Stimulated activated CD4-positive, alpha-beta T cell treated with anti-CD3 and anti-CD28 coated beads, Interleukin-4, amount 100 ng/mL, for 4 hours (primary cell): ENCODE results near the gene FGB.
A peak's percentile ranks its signal among the peaks of the same experiment; 100 is the strongest.

Experiments
- DNase-seq, 2 experiments: peaks; one replicate each; pipeline ENCODE4 v3.0.0-alpha.2; 2020

Gene FGB

GRCh38 chr4:154562697-154563254 lies at the start of gene FGB:
TSS of gene FGB (plus strand) at chr4:154563011. CDS start at chr4:154563019, 8 bp downstream.
- DNase-seq: no peak

DNA sequence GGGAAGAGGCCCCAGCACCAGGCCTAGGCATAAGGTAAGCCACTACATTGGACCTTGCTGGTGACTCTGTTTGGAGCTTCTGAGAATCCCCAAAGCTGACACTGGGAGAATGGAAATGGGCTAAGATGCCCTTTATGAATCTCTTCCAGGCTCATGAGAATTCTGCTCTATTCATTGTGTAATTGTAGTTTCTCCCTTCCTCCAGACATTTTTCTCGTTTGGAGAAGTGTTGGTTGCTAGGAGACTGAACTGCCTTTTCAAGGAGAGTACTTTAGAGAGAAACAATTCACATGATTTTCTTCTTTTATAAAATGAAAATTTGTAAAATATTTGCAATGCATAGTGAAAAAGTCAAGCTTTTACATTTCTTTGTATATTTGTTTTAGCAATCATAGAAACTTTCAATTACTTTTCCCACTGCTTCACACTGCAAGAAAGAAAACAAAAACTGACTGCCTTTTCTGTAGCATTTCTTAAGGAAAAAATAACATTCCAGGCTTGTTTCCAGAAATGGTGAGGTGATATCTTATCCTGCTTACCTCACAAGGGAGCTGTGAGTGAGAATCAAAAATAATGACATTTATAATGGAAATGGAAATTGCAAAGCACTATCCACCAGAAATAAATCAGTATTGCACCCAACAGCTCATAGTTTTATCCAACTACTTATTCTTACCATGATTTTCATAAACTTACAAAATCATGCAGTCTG lies 46.3 kb upstream of the FGB start:
- DNase-seq: no peak

- no peak for DNase-seq
Observed at GRCh38 chr4:154517591-154517990, 45.2 kb upstream of the FGB start.

- no peak for DNase-seq
Observed at GRCh38 chr4:154519214-154519613, 43.6 kb upstream of the FGB start.

- DNase-seq: no peak
Observed at GRCh38 chr4:154521607-154522006, 41.2 kb upstream of the FGB start.

- DNase-seq: no peak
Observed at GRCh38 chr4:154526151-154526550, 36.7 kb upstream of the FGB start.

DNA sequence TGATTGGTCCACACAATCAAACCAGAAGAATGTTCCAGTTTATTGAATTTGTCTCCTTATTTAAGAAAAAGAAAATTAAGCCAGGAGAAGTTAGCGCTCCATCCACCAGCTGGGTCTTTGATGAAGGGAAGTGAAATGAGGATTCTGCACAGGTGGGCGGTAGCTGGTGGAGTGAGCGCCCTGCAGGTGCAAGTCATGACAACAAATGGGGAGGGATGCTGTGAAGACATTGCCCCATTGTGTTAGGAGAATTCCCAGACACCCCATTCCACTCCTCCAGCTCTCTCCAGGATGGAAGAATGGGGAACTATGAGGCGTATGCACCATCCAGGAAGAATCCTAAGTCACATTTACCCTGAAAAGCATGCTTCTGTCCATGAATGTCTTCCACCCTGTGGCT lies 35.5 kb upstream of the FGB start:
- no peak for DNase-seq

DNA sequence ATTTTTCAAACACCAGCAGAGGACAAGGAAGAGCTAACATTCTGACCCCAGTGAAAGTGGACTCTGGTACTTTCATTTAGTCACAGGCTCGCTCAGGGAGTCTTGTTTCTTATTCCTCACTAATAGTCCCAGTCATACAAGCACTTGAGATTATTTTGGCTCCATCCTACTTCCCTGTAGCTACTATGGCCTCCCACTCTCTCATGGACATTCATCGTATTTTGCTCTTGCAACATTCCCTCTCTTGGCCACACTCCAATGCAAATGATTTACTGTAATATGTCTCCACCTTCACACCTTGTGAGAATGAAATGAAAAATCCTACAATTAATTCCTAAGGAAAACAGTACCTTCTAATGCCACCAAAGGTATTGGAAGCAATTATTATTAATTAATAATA lies 33.9 kb upstream of the FGB start:
- DNase-seq: no peak

- DNase-seq: no peak
Observed at GRCh38 chr4:154529728-154530519, 32.9 kb upstream of the FGB start.

DNA sequence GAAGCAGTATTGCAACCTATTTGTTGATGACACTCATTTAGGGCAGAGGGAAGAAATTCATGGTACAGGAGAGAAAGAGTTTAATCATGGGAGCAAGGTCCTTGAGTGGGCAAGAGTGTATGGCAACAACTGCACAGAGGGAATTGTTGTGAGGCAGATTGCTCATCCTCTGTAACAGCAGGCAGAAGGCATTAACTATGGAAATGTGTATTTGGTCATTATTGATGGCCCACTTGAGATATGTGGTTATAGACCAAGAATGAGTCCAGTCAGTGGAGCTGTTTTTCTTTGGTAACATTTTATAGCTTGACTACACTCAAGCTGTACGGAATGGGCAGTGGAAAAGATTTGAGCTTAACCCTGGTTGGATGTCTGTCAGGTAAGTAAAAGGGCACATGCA lies 28.5 kb upstream of the FGB start:
- DNase-seq: no peak

DNA sequence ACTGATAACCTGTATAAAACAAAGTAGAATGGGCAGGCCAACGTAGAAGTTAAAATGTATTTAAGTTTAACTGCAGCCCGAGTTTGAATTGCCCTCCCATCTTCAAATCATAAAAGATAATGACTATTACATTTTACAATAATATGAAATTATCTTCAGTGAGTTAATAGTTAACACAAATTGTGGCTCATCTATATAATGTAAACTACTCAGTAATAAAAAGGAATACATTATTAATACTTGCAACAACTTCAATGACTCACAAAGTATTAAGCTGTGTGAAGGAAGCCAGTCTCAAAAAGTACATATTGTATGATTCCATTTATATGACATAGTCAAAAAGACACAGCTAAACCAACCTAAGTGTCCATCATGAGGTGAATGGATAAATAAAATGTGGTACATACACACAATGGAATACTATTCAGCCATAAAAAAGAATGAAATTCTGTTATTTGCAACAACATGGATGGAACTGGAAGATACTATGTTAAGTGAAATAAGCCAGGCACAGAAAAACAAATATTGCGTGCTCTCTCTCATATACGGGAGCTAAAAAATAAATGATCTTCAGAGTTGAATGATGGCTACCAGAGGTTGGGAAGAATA lies 20.4 kb upstream of the FGB start:
- DNase-seq: no peak

DNA sequence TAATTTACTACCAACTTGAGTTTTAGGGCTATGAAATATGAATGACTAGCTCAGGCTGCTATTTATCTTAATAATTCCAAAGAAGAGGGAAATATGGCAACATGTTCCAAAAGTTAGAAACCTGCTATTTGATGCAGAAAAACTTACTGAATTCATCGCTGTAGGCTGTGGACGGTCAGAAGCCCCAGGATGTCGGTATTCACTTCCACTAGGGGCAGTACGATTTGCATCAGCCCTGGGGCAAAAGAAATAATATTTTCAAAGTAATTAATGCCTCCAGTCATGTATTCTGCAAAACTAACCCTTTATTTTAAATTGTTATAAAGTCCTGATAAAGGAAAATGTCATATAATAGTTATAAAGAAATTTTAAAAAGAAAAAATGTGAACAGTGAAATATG lies 17.1 kb upstream of the FGB start:
- DNase-seq: no peak

DNA sequence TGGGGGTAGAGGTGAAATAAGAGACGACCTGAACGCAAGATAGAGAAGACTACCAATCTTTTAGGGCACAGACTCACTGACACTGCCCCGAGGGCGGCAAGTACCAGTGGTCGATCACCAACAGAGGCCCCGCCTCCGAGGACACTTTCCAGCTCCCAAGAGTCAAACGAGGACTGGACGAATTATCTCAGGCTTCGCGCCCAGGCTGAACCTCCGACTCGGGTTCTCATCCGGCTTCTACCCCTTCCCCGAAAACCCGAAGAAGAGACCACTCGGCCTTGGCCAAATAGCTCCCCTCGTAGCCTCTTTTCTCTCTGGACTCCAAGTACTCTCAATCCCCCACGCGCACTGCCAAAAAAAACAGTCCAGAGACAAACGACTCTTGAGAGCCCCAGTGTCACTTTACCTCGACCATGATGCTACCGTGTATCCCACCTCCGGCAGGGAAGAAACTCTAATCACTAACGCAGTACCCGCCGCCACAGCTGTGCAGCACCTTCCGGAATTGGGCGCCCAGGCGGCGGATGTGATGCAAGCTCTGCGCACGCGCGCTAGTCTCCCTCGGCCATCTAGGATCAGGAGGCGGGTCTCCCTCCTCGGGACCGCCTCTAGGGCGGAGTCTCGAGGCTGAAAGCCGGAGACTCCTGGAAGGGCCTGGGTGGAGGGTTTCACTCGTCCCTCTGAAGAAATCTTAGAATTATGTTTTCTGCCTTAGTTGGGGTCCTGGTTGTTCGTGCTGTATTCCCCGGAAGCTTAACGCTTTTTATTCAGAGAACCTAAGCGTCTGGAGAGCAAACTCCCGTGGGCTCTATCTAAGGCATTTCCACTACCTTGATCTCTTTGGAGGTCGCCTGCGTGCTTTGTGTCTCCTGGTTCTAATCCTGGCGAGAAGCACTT lies 12.7 kb upstream of the FGB start, which contains the start of gene PLRG1:
Gene PLRG1 (minus strand): TSS at position 507 of the 897 bp plus-strand sequence. CDS start 92 bp downstream, at position 415.
- peak; percentile 94 to 96 for DNase-seq

GRCh38 chr4:154551872-154552686 lies 10.7 kb upstream of the FGB start:
- DNase-seq: peak; percentile 59 to 65

GRCh38 chr4:154559141-154559493 lies 3.7 kb upstream of the FGB start:
- no peak for DNase-seq

GRCh38 chr4:154559494-154560418 lies 3.1 kb upstream of the FGB start:
- DNase-seq: no peak

DNA sequence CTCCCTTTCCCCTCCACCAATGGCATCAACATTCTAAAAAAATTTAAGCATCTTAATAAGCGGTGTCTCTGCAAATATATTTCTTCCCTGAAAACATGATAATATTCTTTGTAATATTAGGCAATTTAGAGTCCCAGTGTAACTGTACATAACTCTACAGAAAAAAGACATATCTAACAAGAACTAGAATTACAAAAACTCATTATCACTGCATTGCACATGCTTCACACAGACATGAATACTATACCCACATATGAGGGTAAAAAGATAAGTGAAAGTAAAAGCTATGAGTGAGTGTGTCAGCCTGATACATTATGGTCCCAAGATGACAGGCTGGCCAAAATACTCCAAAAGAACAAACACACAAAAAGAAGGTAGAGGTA lies 2.4 kb upstream of the FGB start:
- no peak for DNase-seq

DNA sequence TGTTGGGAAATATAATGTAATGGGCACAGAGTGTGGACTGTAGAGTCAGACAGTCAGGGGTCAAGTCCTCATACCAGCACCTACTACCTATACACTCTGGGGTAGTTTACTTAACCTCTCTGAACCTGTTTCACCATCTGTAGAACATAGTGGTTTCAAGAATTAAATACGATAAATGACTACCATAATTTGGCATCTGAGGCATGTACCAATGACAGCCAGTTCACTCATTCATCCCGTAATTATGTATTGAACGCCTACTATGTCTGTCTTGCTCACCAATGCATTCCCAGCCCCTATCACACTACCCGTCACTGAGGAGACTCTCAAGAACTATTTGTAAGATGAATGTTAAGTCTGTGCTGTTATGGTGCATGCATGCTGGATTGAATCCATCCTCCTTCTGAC lies 2.0 kb upstream of the FGB start:
- no peak for DNase-seq

DNA sequence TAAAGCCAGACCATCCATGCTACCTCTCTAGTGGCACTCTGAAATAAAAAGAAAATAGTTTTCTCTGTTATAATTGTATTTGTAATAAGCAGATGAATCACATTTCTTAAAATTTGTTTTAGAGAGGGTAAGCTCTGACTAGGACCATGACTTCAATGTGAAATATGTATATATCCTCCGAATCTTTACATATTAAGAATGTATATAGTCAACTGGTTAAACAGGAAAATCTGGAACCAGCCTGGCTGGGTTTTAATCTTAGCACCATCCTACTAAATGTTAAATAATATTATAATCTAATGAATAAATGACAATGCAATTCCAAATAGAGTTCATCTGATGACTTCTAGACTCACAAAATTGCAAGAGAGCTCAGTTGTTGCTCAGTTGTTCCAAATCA lies 1.5 kb downstream of the FGB start:
- DNase-seq: no peak

- DNase-seq: no peak
Observed at GRCh38 chr4:154565704-154566103, 2.9 kb downstream of the FGB start.
